Activated T-helper 9 cell treated with anti-CD3 and anti-CD28 coated beads, Interleukin-2, amount 50 U/mL, for 16 hours (primary cell): ENCODE measurements around the gene PRDM13.
"Not testable (repeated sequence)": the region's sequence is repeated elsewhere in the genome, so short reads cannot be mapped to it uniquely, and the experiment has no call there.

Experiments used
- DNase-seq: peaks from one replicate; pipeline ENCODE4 v3.0.0-alpha.2; 2020; ENCODE audit warnings: low read depth

The PRDM13 gene

DNA sequence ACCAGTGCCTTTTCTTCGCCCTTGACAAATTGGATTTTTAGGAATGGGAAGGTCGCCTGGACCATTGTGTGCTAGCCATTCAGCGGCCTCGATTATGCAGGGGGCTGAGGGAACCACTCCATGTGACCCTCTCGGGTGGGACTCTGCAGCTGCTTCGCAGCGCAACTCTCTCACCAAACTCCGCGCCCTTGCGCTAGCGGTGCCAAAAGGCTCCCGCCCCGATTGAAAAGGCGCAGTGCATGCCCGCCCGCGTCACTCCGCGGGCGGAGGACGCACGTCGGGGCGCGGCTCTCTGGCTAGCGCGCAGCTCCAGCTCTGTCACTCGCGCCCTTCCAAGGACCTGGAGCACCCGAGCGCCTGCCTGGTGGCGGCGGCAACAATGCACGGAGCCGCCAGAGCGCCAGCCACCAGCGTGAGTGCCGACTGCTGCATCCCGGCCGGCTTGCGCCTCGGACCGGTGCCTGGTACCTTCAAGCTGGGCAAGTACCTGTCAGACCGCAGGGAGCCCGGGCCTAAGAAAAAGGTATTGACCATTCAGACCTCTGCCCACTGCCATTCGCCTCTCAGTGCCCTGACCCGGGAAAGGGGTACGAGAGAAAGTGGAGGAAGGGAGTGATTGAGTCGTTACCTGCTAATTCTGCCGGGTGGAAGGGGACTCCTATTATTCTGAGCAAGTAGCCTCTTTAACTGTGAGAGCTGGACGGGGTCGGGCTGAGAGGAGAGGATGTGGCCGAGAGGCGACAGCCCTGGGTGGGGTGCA lies at the start of gene PRDM13:
Gene PRDM13, plus strand, starts transcription at position 178 of the 760 bp plus-strand sequence. Its CDS starts 202 bp downstream, at position 380.
- DNase-seq: no peak

DNA sequence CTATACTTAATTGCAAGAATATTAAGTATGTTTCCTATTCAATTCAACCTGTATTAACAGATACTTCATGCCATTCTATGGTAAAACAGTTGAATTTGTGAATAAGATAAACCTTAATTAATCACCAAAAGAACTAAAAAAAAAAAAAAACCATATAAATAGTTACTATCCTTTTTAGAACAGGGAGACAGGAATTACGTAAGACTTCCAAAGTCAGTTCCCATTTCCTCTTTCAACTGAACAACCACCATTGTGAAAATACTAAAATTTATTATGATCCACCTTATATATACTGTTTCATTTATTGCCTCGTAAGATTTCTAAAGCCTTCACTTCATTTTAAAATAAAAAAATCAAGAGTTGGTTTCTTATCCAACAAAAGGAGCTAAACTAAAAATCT lies 47.6 kb upstream of the PRDM13 start:
- DNase-seq: no peak

DNA sequence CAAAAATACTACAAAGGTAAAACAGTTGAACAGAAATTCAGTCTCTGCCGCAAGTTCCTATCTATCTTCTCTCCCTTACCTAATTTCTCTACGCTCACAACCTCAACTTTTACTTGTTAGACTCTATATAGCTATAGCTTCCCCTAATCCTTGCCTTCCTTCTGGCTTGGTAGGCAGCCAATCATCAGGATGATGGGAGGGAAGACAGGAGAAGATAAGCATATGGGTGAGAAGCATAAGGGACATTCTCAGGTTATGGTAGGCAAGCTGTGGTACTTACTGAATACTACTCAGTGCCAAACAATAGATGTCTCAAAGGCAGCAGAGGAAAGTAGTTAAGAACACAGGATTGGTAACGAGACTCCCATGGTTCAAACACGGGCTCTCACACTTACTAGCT lies 46.0 kb upstream of the PRDM13 start:
- no peak for DNase-seq

DNA sequence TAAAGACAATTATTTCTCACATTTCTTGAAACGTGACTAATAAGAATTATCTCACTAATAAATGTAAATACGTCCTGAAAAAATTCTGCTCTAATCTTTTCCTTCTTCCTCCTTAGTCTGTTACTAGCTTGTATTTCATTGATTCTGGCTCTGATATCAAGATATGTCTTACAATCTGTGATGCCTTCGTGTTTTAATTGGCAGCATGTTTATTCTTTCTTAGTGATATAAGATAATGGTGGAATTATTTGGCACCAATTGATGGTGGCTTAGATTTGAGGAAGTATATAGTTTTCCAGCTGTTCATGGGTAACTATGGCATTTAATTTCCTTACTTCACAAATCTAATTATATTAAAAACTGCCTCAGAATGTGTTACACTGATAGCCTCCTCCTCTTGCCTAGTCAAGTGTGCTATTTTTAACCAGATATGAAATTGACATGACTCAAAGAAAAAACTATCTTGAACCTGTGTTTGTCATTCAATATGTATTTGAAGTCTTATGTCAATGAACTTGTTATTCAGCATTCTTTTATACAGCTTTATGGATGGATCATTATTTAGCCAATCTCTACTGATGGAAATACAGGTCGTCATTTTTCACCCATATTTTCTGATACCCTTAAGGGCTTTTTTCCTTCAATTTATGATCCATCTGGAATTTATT lies 43.4 kb upstream of the PRDM13 start:
- no peak for DNase-seq

DNA sequence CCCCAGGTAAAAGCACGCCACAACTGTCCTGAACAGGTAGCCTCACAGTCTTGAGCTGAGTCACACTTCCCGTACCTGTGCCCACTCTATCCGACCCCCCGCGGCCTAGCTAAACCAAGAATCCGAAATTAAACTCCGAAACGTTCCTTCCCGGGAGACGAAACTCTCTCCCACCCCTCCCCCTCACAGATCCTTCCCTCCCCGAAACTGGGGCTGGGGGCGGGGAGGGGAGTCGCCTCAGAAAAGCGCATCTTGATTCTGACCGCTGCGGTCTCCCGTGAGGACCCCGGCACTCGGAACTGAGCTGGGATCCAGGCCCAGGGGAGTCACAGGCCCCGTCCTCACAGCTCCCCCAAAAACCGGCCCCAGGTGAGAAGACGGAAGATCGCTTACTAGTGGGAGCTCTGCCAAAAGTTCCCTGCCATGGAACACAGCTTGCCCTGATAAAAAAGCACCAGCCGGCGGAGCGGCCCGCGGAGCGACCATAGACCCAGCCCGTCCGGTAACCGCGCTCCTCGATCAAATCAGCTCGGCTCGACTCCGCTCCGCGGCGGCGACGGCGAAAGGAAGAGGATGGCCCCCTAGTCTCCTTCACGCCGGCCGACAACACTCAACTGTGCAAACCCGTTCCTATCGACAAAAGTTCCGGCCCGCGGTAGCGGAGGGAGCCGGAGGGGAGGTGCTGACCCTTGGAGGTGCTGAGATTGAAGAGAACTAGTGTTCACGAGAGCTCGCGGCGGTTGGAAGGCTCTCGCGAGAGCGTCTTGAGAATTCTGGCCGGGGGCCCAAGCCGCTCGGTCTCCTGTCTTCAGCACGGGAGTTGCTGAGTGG lies 38.3 kb upstream of the PRDM13 start, which contains the start of gene CCNC:
Gene CCNC, minus strand, starts transcription at position 558 of the 831 bp plus-strand sequence. Its CDS starts 133 bp downstream, at position 425.
- peak; percentile 79 for DNase-seq

DNA sequence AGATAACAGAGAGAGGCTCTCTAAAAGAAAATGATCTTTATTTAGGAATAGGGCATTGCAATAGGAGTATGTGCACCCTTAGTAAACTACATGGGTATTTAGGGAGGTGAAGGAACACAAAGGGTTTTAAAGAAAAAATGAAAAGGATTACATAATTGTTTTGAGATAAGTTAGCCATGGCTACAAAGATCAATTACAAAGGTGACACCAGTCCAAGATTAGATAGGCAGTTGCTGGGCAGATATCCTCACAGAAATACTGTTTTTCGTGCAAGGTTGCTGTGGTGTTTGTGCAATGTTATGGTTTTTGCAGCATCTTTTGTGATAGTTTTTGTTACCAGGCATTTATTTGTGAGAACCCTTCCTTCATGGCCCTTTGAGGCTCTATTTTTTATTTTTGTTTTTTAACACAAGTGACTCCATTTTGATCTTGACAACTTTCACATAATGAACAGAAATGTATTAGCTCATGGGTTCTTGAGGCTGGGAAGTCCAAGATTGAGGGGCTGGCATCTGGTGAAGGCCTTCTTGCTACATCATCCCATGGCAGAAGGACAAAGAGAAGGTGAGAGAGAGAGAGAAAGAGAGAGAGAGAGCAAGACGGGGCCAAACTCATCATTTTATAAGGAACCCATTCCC lies 32.5 kb upstream of the PRDM13 start:
- no peak for DNase-seq

DNA sequence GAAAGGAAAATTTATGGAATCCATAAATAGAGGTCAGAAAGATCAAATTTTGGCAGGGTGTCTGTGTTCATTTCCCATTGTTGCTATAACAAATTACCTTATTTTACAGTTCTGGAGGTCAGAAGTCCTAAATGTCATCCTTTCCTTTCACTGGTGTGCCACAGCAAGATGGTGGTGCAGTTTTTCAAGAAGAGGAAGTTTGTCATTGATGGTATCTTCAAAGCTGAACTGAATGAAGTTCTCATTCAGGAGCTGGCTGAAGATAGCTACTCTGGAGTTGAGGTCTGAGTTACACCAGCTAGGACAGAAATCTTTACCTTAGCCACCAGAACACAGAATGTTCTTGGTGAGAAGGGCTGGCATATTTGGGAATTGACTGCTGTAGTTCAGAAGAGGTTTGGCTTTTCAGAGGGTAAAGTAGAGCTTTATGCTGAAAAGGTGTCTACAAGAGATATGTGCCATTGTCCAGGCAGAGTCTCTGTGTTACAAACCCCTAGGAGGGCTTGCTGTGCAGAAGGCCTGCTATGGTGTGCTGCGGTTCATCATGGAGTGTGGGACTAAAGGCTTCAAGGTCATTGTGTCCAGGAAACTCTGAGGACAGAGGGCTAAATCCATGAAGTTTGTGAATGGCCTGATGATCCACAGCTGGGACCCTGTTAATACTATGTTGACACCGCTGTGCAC lies 30.9 kb upstream of the PRDM13 start:
- no peak for DNase-seq

DNA sequence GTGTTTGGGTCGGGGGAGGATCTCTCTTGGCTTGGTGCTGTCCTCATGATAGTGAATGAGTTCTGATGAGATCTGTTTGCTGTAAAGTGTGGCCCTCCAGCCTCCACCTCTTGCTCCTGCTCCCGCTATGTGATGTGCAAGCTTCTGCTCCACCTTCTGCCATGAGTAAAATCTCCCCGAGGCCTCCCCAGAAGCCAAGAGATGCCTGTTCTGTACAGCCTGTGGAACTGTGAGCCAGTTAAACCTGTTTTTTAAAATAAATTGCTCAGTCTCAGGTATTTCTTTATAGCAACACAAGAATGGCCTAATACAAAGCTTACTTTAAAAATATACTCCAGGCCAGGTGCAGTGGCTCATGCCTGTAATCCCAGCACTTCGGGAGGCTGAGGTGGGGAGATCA lies 26.9 kb upstream of the PRDM13 start:
- no peak for DNase-seq

DNA sequence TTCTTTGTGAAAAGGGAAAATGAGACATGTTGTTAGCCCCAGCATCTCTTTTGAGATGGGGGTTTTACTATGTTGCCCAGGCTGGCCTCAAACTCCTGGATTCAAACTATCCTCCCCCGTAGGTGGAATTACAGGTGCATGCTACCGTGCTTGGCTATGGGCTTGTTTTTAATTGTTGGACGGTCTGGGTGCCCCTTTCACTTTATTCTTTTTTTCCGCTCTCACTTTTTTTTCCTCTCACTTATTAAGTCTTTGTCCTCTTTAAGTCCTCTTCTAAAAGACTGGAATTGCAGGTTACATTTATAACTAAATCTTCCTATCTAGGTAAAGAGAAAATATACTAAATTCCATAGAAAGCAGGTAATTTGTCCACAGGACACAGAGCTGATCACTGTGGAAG lies 18.8 kb upstream of the PRDM13 start:
- DNase-seq: no peak

DNA sequence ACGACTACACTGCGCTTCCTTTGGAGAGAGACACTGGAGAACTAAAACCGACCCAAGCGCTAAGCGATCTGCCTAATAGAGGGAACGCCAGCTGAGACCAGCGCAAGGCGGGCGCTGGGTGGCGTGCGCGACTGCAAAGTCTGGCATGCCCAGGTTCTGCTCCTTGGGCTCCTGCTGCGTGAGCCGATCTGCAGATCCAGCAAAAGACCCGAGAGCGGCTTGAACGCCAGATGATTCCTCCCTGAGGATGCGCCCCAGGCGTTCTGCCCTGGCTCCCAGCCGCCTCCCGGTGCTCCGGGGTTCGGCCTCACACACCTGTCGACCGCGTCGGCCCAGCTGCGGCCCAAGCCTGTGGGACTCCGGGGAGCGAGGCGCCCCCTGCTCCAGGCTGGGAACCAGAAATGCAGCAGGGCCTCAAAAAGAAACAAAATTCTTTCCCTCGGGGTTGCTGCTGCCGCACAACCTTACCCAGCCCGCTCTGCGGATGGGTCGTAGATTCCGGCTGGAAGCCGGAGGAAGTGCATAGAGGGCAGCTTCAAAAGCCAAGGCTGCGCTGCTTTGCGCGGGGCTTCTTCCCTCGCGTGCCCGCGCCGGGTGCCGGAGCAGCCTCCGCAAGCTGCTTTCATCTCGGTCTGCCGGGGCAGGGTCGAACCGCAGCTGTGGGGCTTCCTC lies 17.9 kb upstream of the PRDM13 start:
- DNase-seq: peak; percentile 56

DNA sequence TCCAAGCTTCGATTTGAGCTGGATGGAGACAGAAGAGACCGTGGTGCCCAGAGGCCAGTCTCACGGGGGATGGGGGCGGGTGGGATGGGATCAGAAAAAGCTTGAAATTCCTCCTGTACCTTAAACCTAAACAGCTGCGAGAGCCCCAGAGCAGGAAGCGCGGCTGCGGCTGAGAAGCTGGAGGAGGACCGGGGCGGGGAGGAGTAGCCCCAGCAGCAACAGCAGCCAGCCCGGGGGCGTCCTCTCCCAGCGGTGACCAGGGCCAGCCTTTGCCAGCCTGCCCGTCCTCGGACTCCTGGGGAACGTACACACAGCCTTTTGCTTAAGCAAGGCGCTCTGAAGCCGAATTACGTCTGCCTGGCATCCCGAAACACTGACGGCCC lies 17.4 kb upstream of the PRDM13 start:
- no peak for DNase-seq

DNA sequence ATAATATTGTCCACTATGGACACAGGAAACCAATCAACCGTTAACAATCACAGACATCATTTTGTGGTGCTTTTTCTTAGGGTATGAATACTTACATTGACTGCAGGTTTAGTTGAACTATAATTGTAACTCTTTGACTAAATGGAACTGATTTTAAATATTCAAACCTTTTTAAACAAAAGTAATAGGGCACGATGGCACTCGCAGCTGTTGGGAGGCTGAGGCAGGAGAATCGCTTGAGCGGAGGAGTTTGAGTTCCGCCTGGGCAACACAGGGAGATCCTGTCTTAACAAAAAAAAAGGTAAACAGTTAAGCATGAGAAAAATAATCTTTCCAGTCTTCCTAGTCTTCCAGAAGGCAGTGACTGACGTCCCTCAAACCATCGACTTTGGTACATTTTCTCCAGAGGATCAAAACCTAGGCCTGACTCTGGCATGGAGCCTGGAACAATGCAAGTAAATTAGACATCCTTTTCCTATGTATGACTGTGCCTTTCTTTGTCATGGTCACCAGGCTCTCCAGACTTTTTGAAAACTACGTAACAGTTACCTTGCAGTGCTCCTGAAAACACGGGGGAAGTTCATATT lies 16.6 kb upstream of the PRDM13 start:
- no peak for DNase-seq

DNA sequence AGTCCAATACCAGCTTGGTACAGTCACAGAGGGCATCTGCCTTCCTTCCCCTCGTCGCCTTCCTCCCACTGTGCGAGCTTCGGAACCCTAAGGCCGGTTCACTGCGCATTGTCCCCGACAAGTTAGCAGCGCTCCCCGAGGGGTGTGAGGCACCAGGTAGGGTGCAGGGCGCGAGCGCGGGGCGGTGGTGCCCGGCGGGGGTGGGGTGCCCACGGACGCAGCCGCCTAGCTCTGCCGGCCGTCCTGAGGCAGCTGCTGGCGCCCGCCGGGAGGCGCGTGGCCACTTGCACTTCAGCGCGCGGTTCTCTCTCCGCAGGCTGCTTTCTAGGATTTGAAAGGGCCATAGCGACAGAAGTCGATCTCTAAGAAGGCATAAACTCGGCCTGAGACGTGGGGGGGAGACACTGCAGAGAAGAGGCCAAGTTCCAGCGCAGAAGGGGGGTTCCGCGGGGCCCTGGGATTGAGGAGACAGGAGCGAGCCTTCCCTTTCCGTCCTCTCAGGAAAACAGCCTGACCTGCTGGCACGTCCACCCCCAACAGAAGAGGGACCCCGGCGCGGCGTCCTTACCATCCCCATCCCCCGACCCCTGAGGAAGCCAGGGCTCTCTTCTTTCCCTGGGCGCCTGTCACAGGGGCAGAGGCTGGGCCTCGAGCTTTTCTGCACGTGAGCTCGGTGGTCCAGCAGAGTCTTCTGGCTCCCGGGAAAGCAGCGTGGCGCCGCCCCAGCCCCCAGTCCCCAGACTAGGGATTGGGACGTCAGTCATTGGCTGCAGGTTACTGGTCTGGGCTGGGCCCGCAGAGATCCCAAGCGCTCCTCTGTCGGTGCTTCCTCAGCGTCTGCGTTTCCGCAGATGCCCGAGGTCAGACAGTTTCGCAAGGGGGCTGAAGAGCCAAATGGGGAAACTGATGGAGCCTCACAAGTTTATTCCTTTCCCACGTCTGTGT lies 15.6 kb upstream of the PRDM13 start:
- DNase-seq: no peak

DNA sequence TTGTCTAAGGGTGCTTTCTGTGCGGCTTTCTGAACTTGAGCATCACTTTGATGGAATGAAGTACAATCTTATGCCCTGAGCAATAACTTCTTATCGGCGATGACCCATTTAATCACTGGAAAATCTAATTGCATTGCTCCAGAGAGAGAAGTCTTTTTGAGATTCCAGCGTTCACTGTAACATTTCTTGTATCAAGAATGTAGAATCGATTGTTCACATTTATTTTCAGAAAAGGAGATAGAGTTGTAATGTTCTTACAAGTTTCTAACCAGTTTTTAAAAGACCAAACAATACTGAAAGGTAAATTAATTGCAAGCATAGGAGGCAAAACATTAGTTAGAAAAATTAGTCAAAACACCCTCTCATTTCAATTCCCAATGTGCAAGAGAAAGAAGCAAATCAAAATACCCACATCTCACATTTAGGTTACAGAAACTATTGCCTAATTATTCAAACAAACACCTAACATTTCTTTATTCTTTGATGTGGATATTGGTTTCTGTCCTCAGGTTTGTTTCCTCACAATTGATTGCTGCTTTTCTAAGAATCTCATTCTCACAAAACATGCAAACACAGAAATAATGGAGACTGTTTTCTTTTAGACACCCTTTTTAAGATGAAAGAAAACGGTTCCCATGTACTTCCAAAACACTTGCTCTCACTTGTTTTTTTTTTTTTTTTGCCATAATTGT lies 14.8 kb upstream of the PRDM13 start:
- DNase-seq: no peak

DNA sequence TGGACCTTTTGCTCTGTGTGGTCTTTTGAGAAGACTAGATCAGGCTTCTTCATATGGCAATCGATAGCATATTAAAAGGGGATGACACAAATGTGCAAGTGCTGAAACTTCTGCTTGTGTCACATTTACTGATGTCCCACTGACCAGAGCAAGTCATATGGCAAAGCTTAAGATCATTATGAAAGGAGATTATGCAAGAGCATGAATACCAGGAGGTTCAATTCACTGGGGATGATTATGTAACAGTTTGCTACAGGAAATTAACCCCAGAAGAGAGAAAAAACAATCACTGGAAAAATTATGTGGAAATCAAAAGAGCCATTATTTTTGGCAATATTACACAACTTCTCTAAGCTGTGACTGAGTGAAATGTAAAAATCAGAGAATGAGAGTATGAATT lies 13.7 kb upstream of the PRDM13 start:
- DNase-seq: no peak

DNA sequence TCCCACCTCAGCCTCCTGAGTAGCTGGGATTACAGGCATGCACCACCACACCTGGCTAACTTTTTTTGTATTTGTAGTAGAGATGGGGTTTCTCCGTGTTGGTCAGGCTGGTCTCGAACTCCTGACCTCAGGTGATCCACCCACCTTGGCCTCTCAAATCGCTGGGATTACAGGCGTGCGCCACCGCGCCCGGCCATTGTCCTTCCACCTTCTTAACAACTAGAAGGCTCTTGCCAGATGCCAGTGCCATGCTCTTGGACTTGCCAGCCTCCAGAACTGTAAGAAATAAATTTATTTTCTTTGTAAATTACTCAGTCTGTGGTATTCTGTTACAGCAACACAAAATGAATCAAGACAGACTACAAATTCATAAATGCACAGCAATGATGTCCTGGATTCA lies 11.9 kb upstream of the PRDM13 start:
- not testable (repeated sequence) for DNase-seq

DNA sequence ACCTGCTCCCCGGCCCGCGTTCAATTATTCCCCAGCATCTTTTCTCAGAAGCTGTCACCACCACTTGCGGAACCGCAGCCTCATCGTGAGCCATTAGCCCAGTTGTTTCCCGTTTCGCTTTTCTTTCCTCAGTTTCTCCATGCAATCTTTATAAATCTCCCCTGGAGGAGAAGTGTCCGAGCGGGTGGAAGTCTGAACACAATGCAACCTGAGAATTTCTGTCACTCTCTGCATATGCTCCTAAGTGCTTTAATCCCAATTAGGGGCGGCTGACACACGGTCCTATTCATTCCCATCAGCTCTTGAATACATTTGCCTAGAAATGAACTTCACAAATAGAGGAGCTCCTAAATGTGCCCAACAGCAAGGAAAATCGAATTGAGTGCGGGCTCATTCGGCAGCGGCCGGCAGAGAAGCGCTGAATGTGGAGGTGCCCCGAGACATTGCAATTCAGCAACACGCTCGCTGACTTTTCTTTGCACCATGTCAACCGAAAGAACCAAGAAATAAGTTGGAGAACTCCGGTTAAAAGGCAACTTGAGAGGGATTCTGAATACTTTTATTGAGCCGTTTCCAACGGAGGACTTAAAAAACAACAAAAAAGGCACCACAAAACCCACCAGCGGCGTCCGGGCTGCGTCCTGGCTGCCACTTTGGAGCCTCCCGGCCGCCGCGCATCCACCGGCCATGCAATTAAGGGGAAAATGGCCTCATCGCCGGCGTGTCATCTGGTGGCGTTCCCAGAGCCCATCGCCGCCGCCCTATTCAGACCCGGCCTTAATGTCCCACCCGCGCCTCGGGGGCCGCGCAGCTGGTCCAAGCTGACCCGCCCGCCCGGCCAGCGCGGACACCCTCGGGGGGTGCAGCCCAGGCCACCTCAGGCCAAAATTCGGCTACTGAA lies 3.9 kb upstream of the PRDM13 start:
- DNase-seq: no peak
